Coronary artery (tissue), 2 donors: ENCODE data around the gene POLR3GL.
"Not testable (repeated sequence)": the region's sequence is repeated elsewhere in the genome, so short reads cannot be mapped to it uniquely, and the experiment has no call there.

Experiments
- DNase-seq: peaks from one replicate; pipeline ENCODE4 v3.0.0-alpha.2; 2017; ENCODE audit warnings: low spot score
- H3K27ac ChIP-seq, 2 donors: fragments of 200-600 bp; sonication (generic); one replicate each; pipeline ENCODE4 v1.5.1; 2016 to 2019
- H3K4me3 ChIP-seq: fragments of 200-600 bp; sonication (generic); 2 replicates; pipeline ENCODE4 v1.5.1; 2016; ENCODE audit warnings: mild to moderate bottlenecking, moderate library complexity
- TF ChIP-seq, protein P1 (sequence below): fragments of 200-600 bp; sonication (generic); IDR thresholded peaks from one replicate; pipeline ENCODE4 v1.5.1; 2019; ENCODE audit warnings: antibody characterized with exemption

POLR3GL gene

DNA sequence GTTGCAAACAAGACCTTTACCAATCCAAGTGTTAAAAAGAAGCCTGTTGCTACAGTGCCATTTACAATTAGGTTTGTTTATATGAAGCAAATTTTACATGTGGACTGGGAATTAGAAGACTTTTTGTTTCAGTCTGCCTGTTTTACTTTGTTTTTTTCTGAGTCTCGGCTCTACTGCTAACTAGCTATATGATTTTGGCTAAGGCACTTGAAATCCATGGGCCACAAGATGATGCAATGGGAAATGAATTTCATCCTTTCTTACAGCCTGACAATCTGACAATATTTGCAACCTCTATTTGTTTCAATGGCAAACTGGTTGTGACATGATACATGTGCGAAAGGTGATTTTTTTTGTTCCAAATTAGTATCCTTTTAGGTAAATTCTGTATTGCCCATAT lies 42.2 kb upstream of the POLR3GL start:
- no peak overlapping the region for H3K27ac ChIP-seq
- TF ChIP-seq, protein P1, sequence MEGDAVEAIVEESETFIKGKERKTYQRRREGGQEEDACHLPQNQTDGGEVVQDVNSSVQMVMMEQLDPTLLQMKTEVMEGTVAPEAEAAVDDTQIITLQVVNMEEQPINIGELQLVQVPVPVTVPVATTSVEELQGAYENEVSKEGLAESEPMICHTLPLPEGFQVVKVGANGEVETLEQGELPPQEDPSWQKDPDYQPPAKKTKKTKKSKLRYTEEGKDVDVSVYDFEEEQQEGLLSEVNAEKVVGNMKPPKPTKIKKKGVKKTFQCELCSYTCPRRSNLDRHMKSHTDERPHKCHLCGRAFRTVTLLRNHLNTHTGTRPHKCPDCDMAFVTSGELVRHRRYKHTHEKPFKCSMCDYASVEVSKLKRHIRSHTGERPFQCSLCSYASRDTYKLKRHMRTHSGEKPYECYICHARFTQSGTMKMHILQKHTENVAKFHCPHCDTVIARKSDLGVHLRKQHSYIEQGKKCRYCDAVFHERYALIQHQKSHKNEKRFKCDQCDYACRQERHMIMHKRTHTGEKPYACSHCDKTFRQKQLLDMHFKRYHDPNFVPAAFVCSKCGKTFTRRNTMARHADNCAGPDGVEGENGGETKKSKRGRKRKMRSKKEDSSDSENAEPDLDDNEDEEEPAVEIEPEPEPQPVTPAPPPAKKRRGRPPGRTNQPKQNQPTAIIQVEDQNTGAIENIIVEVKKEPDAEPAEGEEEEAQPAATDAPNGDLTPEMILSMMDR = no peak
- no peak for DNase-seq
- no peak overlapping the region for H3K4me3 ChIP-seq

DNA sequence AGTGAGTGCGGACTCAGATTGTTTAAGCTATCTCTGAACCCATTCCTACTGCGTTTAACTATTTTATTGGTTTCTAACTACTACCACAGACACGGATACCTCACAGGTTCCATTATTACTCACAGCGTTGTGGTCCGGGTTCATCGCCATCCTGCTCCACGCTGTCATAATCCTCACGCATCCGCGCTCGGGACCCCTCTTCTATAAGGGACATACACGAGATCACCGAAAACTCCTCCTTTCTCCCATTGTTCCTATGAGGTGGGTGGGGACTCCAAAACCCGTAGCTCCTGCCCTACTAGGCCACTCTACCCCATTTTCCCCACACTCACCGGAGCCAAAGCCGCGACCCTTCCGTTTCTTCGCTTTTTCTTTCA lies 37.8 kb upstream of the POLR3GL start:
- DNase-seq = no peak
- TF ChIP-seq, protein P1 = no peak
- H3K27ac ChIP-seq = peak overlapping the region; percentile 92 to 95
- peak overlapping the region; percentile 83 for H3K4me3 ChIP-seq

DNA sequence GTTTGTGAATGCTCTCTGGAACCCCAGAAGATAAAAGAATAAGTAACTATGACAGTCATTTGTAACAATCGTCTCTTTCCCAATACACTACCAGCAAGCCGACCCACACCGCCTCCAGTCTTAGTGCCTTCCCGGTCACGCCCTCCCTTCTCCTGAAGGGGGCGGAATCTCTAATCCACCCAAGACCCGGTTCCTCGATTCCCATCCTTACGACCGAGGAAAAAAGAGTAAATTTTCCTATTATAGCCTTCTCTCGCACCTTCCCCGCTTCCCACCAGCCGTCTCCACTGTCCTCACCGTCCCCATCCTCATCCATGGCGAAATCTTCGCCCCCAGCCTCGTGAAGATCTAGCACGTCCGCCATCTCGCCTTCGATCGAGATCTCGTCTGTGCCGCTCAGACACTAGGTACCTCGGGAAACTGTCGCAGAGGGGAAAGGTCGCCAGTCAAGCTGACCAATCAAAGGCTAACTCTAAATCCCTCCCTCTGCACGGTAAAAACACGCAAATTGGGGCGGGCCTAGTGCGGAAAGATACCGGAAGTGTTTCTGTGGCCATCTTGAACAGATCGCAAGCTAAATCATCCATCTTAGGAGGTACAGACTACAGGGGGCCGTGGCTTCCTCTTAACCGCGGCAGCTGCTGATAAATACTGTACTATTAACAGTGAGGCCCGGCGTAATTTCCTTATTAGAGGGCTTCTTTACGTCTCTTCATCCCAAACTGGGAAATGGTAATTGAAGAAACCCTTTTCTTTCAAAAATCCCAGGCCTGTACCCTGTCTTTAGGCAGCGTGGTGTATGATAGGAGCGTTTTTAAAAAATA lies 37.2 kb upstream of the POLR3GL start, which contains the start of gene RBM8A:
Gene RBM8A (minus strand): TSS at position 422 of the 824 bp plus-strand sequence. CDS start 58 bp downstream, at position 364.
- peak; percentile 97 for DNase-seq
- TF ChIP-seq, protein P1 = peak; percentile 39
- H3K4me3 ChIP-seq = peak within 1 kb of the TSS; percentile 83
- peak within 1 kb of the TSS; percentile 92 to 95 for H3K27ac ChIP-seq

DNA sequence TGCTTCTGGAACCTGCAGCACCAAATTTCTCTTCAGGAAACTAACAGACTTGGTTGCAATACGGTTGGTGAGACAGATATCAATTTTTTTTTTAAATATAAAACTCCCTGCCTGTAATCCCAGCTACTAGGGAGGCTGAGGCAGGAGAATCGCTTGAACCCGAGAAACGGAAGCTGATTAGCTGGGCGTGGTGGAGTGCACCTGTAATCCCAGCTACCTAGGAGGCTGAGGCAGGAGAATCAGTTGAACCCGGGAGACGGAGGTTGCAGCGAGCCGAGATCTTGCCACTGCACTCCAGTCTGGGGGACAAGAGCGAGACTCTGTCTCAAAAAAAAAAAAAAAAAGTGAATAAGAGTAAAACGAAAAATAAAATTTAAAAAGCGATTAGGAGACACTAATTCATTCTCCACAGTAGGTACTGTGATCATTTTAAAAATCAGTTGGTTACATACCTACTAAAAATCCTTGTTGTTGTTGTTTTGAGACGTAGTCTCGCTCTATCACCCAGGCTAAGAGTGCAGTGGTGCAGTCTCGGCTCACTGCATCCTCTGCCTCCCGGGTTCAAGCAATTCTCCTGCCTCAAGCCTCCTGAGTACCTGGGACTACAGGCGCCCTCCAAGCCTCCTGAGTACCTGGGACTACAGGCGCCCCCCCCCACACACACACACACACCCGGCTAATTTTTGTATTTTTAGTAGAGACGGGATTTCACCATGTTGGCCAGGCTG lies 36.4 kb upstream of the POLR3GL start:
- H3K27ac ChIP-seq = peak overlapping the region; percentile 92 to 95
- no peak for DNase-seq

DNA sequence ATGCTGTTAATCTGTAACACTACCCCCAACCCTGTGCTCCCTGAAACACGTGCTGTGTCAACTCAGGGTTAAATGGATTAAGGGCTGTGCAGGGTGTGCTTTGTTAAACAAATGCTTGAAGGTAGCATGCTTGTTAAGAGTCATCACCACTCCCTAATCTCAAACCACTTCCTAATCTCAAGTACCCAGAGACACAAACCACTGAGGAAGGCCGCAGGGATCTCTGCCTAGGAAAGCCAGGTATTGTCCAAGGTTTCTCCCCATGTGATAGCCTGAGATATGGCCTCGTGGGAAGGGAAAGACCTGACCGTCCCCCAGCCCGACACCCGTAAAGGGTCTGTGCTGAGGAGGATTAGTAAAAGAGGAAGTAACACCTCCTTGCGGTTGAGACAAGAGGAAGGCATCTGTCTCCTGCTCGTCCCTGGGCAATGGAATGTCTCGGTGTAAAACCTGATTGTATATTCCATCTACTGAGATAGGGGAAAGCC lies 31.9 kb upstream of the POLR3GL start:
- not testable (repeated sequence) for H3K4me3 ChIP-seq, H3K27ac ChIP-seq, DNase-seq

More for the DNA sequence above, 36.4 kb upstream of the POLR3GL start:
- TF ChIP-seq, protein P1 = no peak
- H3K4me3 ChIP-seq = peak overlapping the region; percentile 83

DNA sequence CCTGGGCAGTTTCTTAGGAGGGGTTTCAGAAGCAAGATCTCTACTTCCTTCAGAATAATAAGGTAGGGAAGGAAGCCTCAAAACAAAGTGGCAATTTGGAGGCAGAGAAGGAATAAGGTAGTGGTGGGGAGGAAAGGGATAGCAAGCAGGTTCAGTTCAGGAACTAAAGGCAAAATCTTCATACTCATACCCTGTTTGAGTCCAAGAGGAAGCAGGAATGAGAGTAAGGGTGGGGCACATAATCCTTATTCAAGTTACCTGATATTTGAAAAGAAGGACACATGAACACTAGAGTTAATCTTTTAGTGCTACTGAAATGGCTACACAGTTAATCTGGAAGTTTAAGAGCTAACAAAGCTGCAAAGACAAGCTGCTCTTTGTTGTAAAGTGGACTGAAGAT lies 28.8 kb upstream of the POLR3GL start:
- Histone ChIP-seq H3K27ac (no peak overlapping the region), H3K4me3 (no peak overlapping the region)
- DNase-seq = no peak
- TF ChIP-seq, protein P1 = no peak

DNA sequence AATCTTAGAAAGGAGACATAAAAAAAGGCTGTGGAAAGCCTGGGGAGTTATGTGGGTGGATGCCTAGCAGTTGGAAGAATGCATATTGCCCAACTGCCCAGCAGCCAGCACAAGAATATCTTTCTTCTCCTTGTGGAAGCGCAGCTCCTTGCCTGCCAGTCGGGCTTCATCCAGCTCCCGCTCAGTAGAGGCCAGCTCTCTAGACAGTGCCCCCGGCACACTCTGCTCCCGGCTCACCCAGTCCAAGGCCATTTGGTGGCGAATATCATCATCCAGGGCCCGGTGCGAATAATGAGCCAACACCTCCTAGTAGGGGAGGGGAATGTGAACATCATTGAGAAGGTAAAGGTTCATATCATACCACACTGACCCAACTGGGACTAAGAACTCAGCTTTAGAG lies 28.2 kb upstream of the POLR3GL start:
- H3K4me3 ChIP-seq = no peak overlapping the region
- no peak overlapping the region for H3K27ac ChIP-seq
- TF ChIP-seq, protein P1 = no peak
- no peak for DNase-seq
